HG03520 (cell line): ENCODE measurements around the gene LOXHD1.
A peak's percentile ranks its signal among the peaks of the same experiment; 100 is the strongest.

ENCODE experiments used
- ATAC-seq: cut with Tn5 transposase; IDR thresholded peaks from one replicate; pipeline ENCODE4 v1.9.1; 2021; ENCODE audit warnings: mild to moderate bottlenecking, moderate library complexity; ENCODE audit not compliant: unreplicated experiment

Gene LOXHD1

GRCh38 chr18:46581648-46582047, 75.4 kb downstream of the LOXHD1 start:
- no peak for ATAC-seq

- no peak for ATAC-seq
Measured at GRCh38 chr18:46578987-46579386, 78.0 kb downstream of the LOXHD1 start.

DNA sequence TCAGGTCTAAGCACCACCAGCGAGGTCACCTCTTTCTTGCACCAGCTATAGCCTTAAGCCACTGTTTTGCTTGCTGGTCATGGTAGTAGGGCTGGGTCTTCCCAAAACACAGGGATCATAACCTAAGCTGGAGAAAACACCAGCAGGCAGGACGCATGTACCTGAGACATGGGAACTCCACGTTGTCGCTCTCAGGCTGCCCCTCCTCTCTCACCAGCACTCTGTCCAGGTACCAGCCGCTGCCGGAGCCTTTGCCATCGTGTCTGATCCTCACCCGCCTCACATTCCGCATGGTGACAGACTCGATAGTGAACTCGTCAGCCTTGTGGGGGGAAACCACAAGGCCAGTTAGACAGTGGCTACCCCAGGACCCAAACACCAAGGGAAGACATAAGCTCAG, 79.5 kb downstream of the LOXHD1 start:
- ATAC-seq = no peak

- ATAC-seq = no peak
Measured at GRCh38 chr18:46575851-46576250, 81.2 kb downstream of the LOXHD1 start.

- no peak for ATAC-seq
Measured at GRCh38 chr18:46574743-46575115, 82.3 kb downstream of the LOXHD1 start.

GRCh38 chr18:46574000-46574742, 82.8 kb downstream of the LOXHD1 start:
- ATAC-seq = peak; percentile 84

GRCh38 chr18:46573156-46573555, 83.9 kb downstream of the LOXHD1 start:
- ATAC-seq = no peak

- no peak for ATAC-seq
Measured at GRCh38 chr18:46571756-46572155, 85.3 kb downstream of the LOXHD1 start.

- no peak for ATAC-seq
Measured at GRCh38 chr18:46570666-46571065, 86.4 kb downstream of the LOXHD1 start.

- no peak for ATAC-seq
Measured at GRCh38 chr18:46570134-46570533, 86.9 kb downstream of the LOXHD1 start.

DNA sequence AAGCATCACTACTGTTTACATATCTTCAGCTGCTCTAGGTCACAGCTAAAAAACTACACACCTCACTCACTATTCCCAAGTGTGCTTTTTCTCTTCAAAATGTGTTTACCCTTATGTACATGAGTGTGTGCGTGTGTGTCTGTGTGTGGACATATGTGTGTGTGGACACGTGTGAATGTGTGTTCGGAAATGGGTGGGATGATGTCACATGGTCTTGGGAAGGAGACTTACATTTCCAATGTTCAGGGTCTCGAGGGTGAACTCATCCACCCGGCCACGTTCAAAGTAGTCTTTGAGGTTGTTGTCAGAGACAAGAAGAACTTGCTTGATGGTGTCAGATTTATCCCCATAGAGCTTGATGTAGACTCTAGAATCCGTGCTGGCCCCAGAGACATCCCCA, 87.8 kb downstream of the LOXHD1 start:
- ATAC-seq = no peak

GRCh38 chr18:46567196-46567595, 89.8 kb downstream of the LOXHD1 start:
- ATAC-seq = no peak

DNA sequence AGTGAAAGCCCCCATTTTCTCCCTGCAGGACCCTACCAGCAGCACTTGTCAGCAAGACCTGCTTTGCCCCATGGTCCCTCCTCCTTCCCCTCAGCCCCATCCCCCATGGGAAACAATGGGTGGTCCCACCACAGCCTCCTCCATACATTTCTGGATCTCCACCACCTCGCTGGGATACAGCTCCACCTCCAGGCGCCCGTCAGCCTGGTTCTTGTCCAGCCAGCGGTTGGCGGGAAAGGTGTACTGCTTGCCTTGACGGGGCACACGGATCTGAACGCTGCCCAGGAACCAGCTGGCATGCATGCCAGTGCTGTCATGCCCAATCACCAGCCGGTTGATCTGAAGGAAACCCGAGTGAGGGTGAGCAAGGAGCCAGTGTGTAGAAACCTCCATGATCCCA, 90.9 kb downstream of the LOXHD1 start:
- no peak for ATAC-seq

DNA sequence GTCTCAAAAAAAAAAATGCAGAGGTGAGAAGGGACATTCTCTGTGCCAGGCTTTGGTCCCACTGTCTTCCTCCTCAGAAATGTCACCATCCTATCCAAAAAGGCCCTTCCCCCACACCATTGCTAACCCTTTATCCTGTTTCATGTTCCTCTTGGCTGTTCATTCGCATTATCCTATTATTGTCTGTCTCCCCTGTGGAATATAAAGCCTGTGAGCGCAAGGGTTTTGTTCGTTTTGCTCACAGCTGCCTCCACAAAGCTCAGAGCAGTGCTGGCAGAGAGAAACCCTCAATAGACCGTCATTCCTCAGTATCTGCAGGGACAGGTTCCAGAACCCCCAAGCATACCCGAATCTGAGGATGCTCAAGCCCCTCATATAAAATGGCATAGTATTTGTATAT, 91.8 kb downstream of the LOXHD1 start:
- ATAC-seq = no peak

- ATAC-seq = no peak
Measured at GRCh38 chr18:46563317-46563716, 93.7 kb downstream of the LOXHD1 start.

DNA sequence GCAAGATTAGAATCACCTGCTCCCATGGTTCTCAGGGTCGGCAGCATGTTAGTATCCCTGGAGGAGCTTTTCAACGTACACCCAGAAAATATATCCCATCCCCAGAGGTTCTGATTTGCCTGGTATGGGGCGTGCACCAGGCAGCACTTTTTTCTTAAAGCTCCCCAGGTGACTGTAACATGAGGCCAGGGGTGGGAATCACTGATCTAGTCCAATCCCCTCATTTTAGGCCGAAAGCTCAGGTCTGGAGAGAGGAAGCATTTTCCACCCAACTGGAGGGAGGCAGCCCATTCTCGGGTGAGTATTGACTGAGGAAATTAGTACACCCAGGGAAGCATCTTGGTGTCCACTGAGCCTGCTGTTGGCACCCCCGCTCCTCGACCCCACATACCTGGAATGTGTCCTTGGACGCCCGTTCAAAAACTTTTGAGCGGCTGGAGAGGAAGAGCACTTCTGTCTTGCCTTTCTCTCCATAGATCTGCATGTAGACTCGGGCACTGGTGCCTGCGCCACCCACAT, 94.3 kb downstream of the LOXHD1 start:
- no peak for ATAC-seq

- ATAC-seq = no peak
Measured at GRCh38 chr18:46560671-46561045, 96.4 kb downstream of the LOXHD1 start.

GRCh38 chr18:46559946-46560670, 96.9 kb downstream of the LOXHD1 start:
- ATAC-seq = no peak

- ATAC-seq = no peak
Measured at GRCh38 chr18:46559296-46559695, 97.7 kb downstream of the LOXHD1 start.

DNA sequence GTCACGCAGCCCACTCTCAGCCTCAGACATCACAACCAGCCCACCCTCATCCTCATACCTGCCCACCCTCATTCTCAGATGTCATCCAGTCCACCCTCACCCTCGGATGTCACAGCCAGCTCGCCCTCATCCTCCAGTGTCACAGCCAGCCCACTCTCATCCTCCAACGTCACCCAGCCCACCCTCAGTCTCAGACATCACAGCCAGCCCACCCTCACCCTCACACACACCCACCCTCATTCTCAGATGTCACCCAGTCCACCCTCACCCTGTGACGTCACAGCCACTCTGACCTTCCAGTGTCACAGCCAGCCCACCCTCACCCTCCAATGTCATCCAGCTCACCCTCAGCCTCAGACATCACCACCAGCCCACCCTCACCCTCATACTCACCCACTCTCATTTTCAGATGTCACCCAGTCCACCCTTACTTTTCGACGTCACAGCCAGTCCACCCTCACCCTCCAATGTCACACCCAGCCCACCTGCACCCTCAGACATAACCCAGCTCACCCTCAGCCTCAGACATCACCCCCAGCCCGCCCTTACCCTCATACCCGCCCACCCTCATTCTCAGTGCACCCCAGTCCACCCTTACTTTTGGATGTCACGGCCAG, 100.3 kb downstream of the LOXHD1 start:
- no peak for ATAC-seq

GRCh38 chr18:46555724-46556123, 101.3 kb downstream of the LOXHD1 start:
- ATAC-seq = no peak

DNA sequence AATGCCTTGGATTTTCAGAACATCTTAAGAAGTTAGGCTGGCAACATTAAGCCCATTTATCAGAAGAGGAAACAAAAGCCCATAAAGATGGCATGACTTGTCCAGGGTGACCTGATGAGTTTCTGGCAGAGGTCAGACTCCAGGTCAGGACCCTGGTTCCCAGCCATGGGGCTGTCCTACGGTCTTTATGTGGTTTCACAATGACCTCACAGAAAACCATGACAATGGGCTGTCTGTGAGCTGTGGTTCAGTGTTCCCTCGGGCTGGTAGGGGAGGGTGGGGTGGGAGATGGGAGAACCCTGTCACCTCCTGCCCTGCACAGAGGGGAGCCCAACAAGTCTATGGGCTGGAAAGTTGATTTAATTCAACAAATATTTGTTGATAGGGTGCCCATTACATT, 101.8 kb downstream of the LOXHD1 start:
- no peak for ATAC-seq
